ENCODE data around the gene SLC35F3.
"Not testable (repeated sequence)": the region's sequence is repeated elsewhere in the genome, so short reads cannot be mapped to it uniquely, and the experiment has no call there.

- not testable (repeated sequence) for TF ChIP-seq CTCF (IDR thresholded peaks at IDR 0.05; ENCODE audit: insufficient read depth, low read length, poor library complexity, severe bottlenecking); EZH2phosphoT487 (conservative IDR thresholded peaks at IDR 0.05; ENCODE audit: low read length)
These were observed 397.2 kb downstream of the SLC35F3 start for GRCh38 chr1:234301663-234302062.
